WERI-Rb-1 (cell line): Measurements from ENCODE around the gene BRINP3.

ENCODE experiments used
- DNase-seq: peaks from one replicate; pipeline ENCODE4 v3.0.0-alpha.2; 2020
- H3K27ac ChIP-seq: fragments of 250-450 bp; sonication (Bioruptor Pico); 2 replicates; pipeline ENCODE4 v1.5.1; 2020; ENCODE audit warnings: mild to moderate bottlenecking, moderate library complexity
- H3K27me3 ChIP-seq: fragments of 250-450 bp; sonication (Bioruptor Pico); 2 replicates; pipeline ENCODE4 v1.5.1; 2021; ENCODE audit warnings: mild to moderate bottlenecking, low read depth, moderate library complexity; ENCODE audit not compliant: insufficient read depth, severe bottlenecking
- H3K36me3 ChIP-seq: fragments of 250-450 bp; sonication (Bioruptor Pico); 2 replicates; pipeline ENCODE4 v1.5.1; 2020; ENCODE audit warnings: mild to moderate bottlenecking, moderate library complexity
- H3K4me3 ChIP-seq: 2 replicates; pipeline ENCODE4 v1.5.1; 2011; ENCODE audit warnings: low read depth, mild to moderate bottlenecking, control low read depth, low read length
- H3K9me3 ChIP-seq: fragments of 250-450 bp; sonication (Bioruptor Pico); 2 replicates; pipeline ENCODE4 v1.5.1; 2021; ENCODE audit warnings: mild to moderate bottlenecking, moderate library complexity; ENCODE audit not compliant: severe bottlenecking
- CTCF ChIP-seq: IDR thresholded peaks from 2 replicates; pipeline ENCODE4 v1.5.1; 2011; ENCODE audit warnings: low read depth, mild to moderate bottlenecking, control low read depth, inconsistent platforms, low read length

The BRINP3 gene

GRCh38 chr1:190084552-190084951 lies 393.1 kb downstream of the BRINP3 start:
- Histone ChIP-seq H3K27ac (no peak overlapping the region), H3K27me3 (no peaks in the 10 kb centered on the region), H3K9me3 (no peaks in the 10 kb centered on the region), H3K36me3 (no peaks in the 10 kb centered on the region), H3K4me3 (no peak overlapping the region)
- TF ChIP-seq CTCF: 0 out of 2 replicates have a peak, but pooled peaks have one; percentile 5
- no peak for DNase-seq

- H3K27ac ChIP-seq: no peak overlapping the region
- H3K27me3 ChIP-seq: no peaks in the 10 kb centered on the region
- no peak for TF ChIP-seq CTCF
- H3K9me3 ChIP-seq: no peaks in the 10 kb centered on the region
- no peak for DNase-seq
- no peak overlapping the region for H3K4me3 ChIP-seq
- no peaks in the 10 kb centered on the region for H3K36me3 ChIP-seq
Measured at GRCh38 chr1:190068304-190068703, 409.4 kb downstream of the BRINP3 start.

- no peak overlapping the region for H3K27ac ChIP-seq
- H3K36me3 ChIP-seq: no peaks in the 10 kb centered on the region
- no peaks in the 10 kb centered on the region for H3K27me3 ChIP-seq
- no peak for TF ChIP-seq CTCF
- H3K9me3 ChIP-seq: no peaks in the 10 kb centered on the region
- no peak for DNase-seq
- no peak overlapping the region for H3K4me3 ChIP-seq
Measured at GRCh38 chr1:190067592-190067991, 410.1 kb downstream of the BRINP3 start.

- Histone ChIP-seq H3K27ac (no peak overlapping the region), H3K36me3 (no peaks in the 10 kb centered on the region), H3K9me3 (no peaks in the 10 kb centered on the region), H3K4me3 (no peak overlapping the region), H3K27me3 (no peaks in the 10 kb centered on the region)
- DNase-seq: no peak
- no peak for TF ChIP-seq CTCF
Measured at GRCh38 chr1:190066011-190066410, 411.7 kb downstream of the BRINP3 start.

GRCh38 chr1:190049314-190049713 lies 428.4 kb downstream of the BRINP3 start:
- no peak overlapping the region for H3K27ac ChIP-seq
- no peaks in the 10 kb centered on the region for H3K36me3 ChIP-seq
- DNase-seq: peak; percentile 2
- TF ChIP-seq CTCF: no peak
- no peaks in the 10 kb centered on the region for H3K27me3 ChIP-seq
- H3K9me3 ChIP-seq: no peaks in the 10 kb centered on the region
- no peak overlapping the region for H3K4me3 ChIP-seq
